HCT116 (cell line): ENCODE results near the gene SNX15. TPM values are rescaled to one million over a fixed set of nuclear protein-coding genes. Genes with fewer than 3 reads are reported as not detected.

ENCODE experiments used
- ATAC-seq: fragments of 200-7000 bp; cut with Tn5 transposase; 2 replicates; pipeline ENCODE4 v1.9.1; 2020; ENCODE audit warnings: mild to moderate bottlenecking, moderate library complexity
- BruUV-seq: library from RNA; stranded (reverse); fragments of 400-500 nt; replicated peaks from 2 replicates; lab custom pipeline; 2021; lab: Mats Ljungman, UMichigan
- CTCF ChIA-PET: fragments of 300-600 bp; sonication (Branson Sonifier 250); formaldehyde crosslinking; loops from one replicate; lab custom pipeline; 2021; ENCODE audit warnings: antibody characterized with exemption; lab: Charles Lee
- POLR2A ChIA-PET: fragments of 300-600, 350-600 bp; sonication (Branson Sonifier 250); formaldehyde crosslinking; loops from one replicate; lab custom pipeline; 2021; ENCODE audit warnings: antibody characterized with exemption; lab: Charles Lee
- RAD21 ChIA-PET, 2 experiments: fragments of 300-600 bp; sonication (Branson Sonifier 250); formaldehyde crosslinking; loops; one replicate each; lab custom pipeline; 2023; ENCODE audit warnings: low total read pairs in 2 of 2; ENCODE audit not compliant: uncharacterized antibody in 2 of 2, unreplicated experiment in 2 of 2, low non-redundant PET in 1 of 2; lab: Charles Lee
- DNase-seq: peaks from one replicate; pipeline ENCODE4 v3.0.0-alpha.2; 2010; ENCODE audit warnings: low read depth, low spot score
- H2AFZ ChIP-seq: fragments of 200-600 bp; shearing (Covaris generic), sonication (generic); 2 replicates; pipeline ENCODE4 v1.6.1; 2017; ENCODE audit warnings: low read depth, mixed run types, mixed read lengths, antibody characterized with exemption, low read length; ENCODE audit not compliant: poor library complexity, severe bottlenecking
- H3K27ac ChIP-seq: 2 replicates; pipeline ENCODE4 v1.5.1; 2012; ENCODE audit warnings: low read depth, low read length
- H3K27me3 ChIP-seq: fragments of 200-600 bp; sonication (generic); 2 replicates; pipeline ENCODE4 v1.6.1; 2016; ENCODE audit warnings: mixed run types, low read length, mixed read lengths; ENCODE audit not compliant: insufficient read depth
- H3K36me3 ChIP-seq, 2 experiments: fragments of 200-500 bp in 1 of 2; fragments of 200-600 bp in 1 of 2; sonication (Bioruptor generic) in 1 of 2; sonication (generic) in 1 of 2; 2 replicates each; pipeline versions ENCODE4 v1.5.1 to v1.6.1; 2014 to 2016; ENCODE audit warnings: low read length in 2 of 2, inconsistent platforms in 1 of 2, mixed read lengths in 1 of 2, mixed run types in 1 of 2; ENCODE audit not compliant: insufficient read depth in 2 of 2, control insufficient read depth in 1 of 2
- H3K4me1 ChIP-seq, 2 experiments: fragments of 200-600 bp in 1 of 2; sonication (generic) in 1 of 2; 2 replicates each; pipeline versions ENCODE4 v1.5.1 to v1.6.1; 2012 to 2017; ENCODE audit warnings: low read length in 2 of 2, inconsistent platforms in 1 of 2, mild to moderate bottlenecking in 1 of 2, mixed read lengths in 1 of 2, mixed run types in 1 of 2, moderate library complexity in 1 of 2; ENCODE audit not compliant: insufficient read depth in 2 of 2, control insufficient read depth in 1 of 2
- H3K4me2 ChIP-seq: fragments of 200-600 bp; sonication (generic); 2 replicates; pipeline ENCODE4 v1.6.1; 2017; ENCODE audit warnings: mixed run types, low read length, mixed read lengths
- H3K4me3 ChIP-seq, 2 experiments: fragments of 200-600 bp in 1 of 2; sonication (generic) in 1 of 2; replicated peaks in 1 of 2; 2 replicates each; pipeline ENCODE4 v1.5.1; 2011 to 2016; ENCODE audit warnings: low read length in 2 of 2, control low read depth in 1 of 2, low read depth in 1 of 2, mild to moderate bottlenecking in 1 of 2, mixed read lengths in 1 of 2, mixed run types in 1 of 2
- H3K79me2 ChIP-seq: fragments of 200-600 bp; sonication (generic); 2 replicates; pipeline ENCODE4 v1.6.1; 2017; ENCODE audit warnings: mild to moderate bottlenecking, mixed run types, low read length, moderate library complexity, mixed read lengths; ENCODE audit not compliant: insufficient read depth
- H3K9ac ChIP-seq: fragments of 200-600 bp; sonication (generic); 2 replicates; pipeline ENCODE4 v1.6.1; 2016; ENCODE audit warnings: low read length, mixed read lengths
- H3K9me2 ChIP-seq: fragments of 200-600 bp; sonication (generic), shearing (Covaris generic); 2 replicates; pipeline ENCODE4 v1.6.1; 2017; ENCODE audit warnings: mixed run types, mild to moderate bottlenecking, moderate library complexity; ENCODE audit not compliant: insufficient read depth
- H3K9me3 ChIP-seq, 2 experiments: fragments of 200-500 bp in 1 of 2; fragments of 200-600 bp in 1 of 2; sonication (Bioruptor generic) in 1 of 2; sonication (generic) in 1 of 2; 2 replicates each; pipeline ENCODE4 v1.6.1; 2014 to 2017; ENCODE audit warnings: low read length in 2 of 2, mixed read lengths in 2 of 2, inconsistent platforms in 1 of 2, low read depth in 1 of 2, mild to moderate bottlenecking in 1 of 2, mixed run types in 1 of 2, moderate library complexity in 1 of 2; ENCODE audit not compliant: control insufficient read depth in 1 of 2, insufficient read depth in 1 of 2
- H4K20me1 ChIP-seq: fragments of 200-600 bp; sonication (generic), shearing (Covaris generic); 2 replicates; pipeline ENCODE4 v1.6.1; 2017; ENCODE audit warnings: mixed run types, mild to moderate bottlenecking, moderate library complexity; ENCODE audit not compliant: insufficient read depth
- EZH2 ChIP-seq: fragments of 200-600 bp; sonication (generic); IDR thresholded peaks from 2 replicates; pipeline ENCODE4 v1.6.1; 2017; ENCODE audit warnings: antibody characterized with exemption, mixed run types
- EZH2phosphoT487 ChIP-seq: fragments of 200-600 bp; IDR thresholded peaks from 2 replicates; pipeline ENCODE4 v1.6.1; 2018; ENCODE audit warnings: antibody characterized with exemption, borderline replicate concordance
- JUND ChIP-seq: IDR thresholded peaks from 2 replicates; pipeline ENCODE4 v1.6.1; 2012
- POLR2AphosphoS5 ChIP-seq: IDR thresholded peaks from 2 replicates; pipeline ENCODE4 v1.6.1; 2011; ENCODE audit warnings: mild to moderate bottlenecking, low read depth, low read length, moderate library complexity
- SRF ChIP-seq: IDR thresholded peaks from 2 replicates; pipeline ENCODE4 v1.6.1; 2012; ENCODE audit warnings: low read depth
- ZFX ChIP-seq: fragments of 450-650 bp; IDR thresholded peaks from 2 replicates; pipeline ENCODE4 v1.6.1; 2017
- intact Hi-C: fragments of 100-400 bp; cut with micrococcal nuclease; formaldehyde crosslinking; loops from 2 replicates; pipeline ENCODE4 v1.10.0; 2022
- total RNA-seq: library from RNA; stranded (reverse); gene quantifications from one replicate; pipeline ENCODE4 v1.2.1, GENCODE V29; 2021; ENCODE audit not compliant: unreplicated experiment
- TF ChIP-seq, protein P1 (sequence below): IDR thresholded peaks from 2 replicates; pipeline ENCODE4 v1.6.1; 2011; ENCODE audit warnings: mild to moderate bottlenecking, low read length, moderate library complexity; ENCODE audit not compliant: insufficient replicate concordance; ENCODE audit errors: extremely low read depth

The SNX15 gene
- total RNA-seq, 1 experiment from 2014 or later = 16.8 TPM

DNA sequence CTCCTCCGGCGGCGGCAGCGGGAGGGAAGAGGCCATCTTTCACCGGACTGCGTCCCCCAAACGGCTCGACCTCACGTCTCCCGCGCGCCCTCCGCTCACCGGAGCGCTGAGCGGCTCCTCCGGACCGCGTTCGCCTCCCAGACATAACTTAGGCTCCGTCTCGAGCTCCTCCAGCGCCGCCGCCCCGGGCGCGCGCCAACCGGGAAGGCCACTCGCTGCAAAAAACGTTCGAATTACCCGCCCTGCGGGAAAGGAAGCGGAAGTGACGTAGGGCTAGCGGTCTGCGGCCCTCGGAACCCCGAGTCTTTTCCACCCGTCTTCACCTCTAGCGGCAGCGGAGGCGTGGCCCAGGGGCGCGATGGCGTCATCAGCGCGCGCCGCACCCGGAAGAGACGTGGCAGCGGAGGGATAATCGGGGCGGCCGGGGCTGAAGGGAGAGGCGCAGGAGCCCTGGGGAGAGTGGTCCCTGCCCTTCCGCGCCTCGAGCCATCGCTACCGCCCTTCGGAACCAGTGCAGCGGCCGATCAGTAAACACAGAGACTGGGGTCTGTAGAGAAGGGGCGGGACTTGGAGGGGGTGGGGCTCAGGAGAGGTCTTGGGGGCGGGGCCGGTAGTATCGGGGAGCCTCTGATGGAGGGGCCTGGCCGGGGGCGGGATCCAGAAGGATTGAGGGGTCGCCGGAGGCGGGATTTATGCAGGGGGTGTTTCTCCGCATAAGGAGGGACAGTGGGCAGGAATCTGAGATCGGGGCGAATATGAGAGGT is 56.8 kb downstream of the SNX15 start, which contains the start of the genes CDCA5 and ZFPL1 (continued):
- TF ChIP-seq, protein P1, sequence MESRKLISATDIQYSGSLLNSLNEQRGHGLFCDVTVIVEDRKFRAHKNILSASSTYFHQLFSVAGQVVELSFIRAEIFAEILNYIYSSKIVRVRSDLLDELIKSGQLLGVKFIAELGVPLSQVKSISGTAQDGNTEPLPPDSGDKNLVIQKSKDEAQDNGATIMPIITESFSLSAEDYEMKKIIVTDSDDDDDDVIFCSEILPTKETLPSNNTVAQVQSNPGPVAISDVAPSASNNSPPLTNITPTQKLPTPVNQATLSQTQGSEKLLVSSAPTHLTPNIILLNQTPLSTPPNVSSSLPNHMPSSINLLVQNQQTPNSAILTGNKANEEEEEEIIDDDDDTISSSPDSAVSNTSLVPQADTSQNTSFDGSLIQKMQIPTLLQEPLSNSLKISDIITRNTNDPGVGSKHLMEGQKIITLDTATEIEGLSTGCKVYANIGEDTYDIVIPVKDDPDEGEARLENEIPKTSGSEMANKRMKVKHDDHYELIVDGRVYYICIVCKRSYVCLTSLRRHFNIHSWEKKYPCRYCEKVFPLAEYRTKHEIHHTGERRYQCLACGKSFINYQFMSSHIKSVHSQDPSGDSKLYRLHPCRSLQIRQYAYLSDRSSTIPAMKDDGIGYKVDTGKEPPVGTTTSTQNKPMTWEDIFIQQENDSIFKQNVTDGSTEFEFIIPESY = peak; percentile 13
- TF ChIP-seq JUND = no peak
- peak; percentile 96 for TF ChIP-seq SRF
- no peak for TF ChIP-seq EZH2

GRCh38 chr11:65084598-65085375 is 57.5 kb downstream of the SNX15 start:
- no peak overlapping the region for H2AFZ ChIP-seq
- CTCF ChIA-PET = no interaction called here
- DNase-seq = no peak
- H3K79me2 ChIP-seq = peaks cover 42% of the 10 kb centered on the region
- H3K4me1 ChIP-seq = peaks cover 7 to 22% of the 10 kb centered on the region in 2 experiments; a peak in 3 of 4 replicates
- RAD21 ChIA-PET = no interaction called here
- H3K27ac ChIP-seq = peak overlapping the region; percentile 82
- no peak for TF ChIP-seq EZH2phosphoT487
- TF ChIP-seq POLR2AphosphoS5 = no peak
- no peak for TF ChIP-seq ZFX
- no peaks in the 10 kb centered on the region for H3K27me3 ChIP-seq
- BruUV-seq = TSS peak; percentile 71
- peaks cover 6 to 38% of the 10 kb centered on the region in 2 experiments; a peak in 2 of 4 replicates for H3K36me3 ChIP-seq
- H3K9ac ChIP-seq = peak overlapping the region; percentile 98
- H3K4me2 ChIP-seq = peak overlapping the region; percentile 82
- no peaks in the 10 kb centered on the region for H4K20me1 ChIP-seq
- ATAC-seq = peak; percentile 37
- H3K4me3 ChIP-seq = peak overlapping the region; percentile 86 to 98
- intact Hi-C loops = loop anchor here (1.0 to 5.0 kb wide), 3 partner anchors 12 to 57 kb away; partner anchors contain the start of genes SAC3D1, SNX15 and VPS51
- no peaks in the 10 kb centered on the region for H3K9me3 ChIP-seq
- no peaks in the 10 kb centered on the region for H3K9me2 ChIP-seq
- POLR2A ChIA-PET = no interaction called here
